VCaP (cell line): ENCODE measurements around the gene HTR5A.

Experiments used
- H3K27ac ChIP-seq: fragments of 450-650 bp; 2 replicates; pipeline ENCODE4 v1.5.1; 2017
- TF ChIP-seq, protein P1 (sequence below): fragments of 450-650 bp; conservative IDR thresholded peaks from 2 replicates; pipeline ENCODE4 v1.5.1; 2017; ENCODE audit warnings: mild to moderate bottlenecking, moderate library complexity

The HTR5A gene

DNA sequence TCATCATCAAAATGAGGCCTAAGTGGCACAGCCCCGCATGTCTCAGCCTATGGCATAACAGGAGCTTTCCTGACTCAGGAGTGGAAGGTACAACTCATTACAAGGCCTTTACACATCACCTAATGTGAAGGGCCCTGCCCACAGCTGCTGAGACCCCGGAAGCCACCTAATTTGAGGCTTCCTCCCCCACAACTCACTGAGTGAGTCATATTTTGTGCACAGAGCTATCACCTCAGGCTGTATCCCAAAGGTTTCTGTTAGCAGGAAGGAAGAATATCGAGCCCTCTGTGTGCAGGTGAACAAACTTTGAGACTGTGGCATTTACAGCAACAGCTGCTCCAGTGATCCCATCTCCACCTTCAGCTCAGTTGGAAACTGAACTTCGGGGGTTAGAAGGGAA is 20.6 kb downstream of the HTR5A start:
- TF ChIP-seq, protein P1, sequence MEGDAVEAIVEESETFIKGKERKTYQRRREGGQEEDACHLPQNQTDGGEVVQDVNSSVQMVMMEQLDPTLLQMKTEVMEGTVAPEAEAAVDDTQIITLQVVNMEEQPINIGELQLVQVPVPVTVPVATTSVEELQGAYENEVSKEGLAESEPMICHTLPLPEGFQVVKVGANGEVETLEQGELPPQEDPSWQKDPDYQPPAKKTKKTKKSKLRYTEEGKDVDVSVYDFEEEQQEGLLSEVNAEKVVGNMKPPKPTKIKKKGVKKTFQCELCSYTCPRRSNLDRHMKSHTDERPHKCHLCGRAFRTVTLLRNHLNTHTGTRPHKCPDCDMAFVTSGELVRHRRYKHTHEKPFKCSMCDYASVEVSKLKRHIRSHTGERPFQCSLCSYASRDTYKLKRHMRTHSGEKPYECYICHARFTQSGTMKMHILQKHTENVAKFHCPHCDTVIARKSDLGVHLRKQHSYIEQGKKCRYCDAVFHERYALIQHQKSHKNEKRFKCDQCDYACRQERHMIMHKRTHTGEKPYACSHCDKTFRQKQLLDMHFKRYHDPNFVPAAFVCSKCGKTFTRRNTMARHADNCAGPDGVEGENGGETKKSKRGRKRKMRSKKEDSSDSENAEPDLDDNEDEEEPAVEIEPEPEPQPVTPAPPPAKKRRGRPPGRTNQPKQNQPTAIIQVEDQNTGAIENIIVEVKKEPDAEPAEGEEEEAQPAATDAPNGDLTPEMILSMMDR = no peak
- peak overlapping the region; percentile 29 for H3K27ac ChIP-seq

DNA sequence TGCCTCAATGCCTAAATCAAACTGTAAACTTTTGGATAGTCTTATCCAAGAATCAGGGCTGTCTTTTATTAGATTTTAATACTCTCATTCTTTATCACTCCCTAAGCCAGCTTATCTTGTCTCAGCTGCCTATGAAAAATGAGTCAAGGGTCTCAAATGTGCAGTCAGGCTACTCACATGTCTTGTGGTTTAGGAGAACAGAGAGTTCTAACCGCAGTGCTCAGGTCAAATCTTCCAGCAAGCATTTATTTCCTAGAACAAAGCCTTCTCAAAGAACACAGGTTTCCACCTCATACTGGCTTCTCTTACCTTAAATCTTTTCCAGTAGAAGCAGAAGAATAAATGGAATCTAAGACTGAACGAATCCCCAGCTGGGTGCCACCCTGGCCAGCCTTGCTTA is 23.5 kb downstream of the HTR5A start:
- H3K27ac ChIP-seq = peak overlapping the region; percentile 34; the same call in 1 of the 2 replicates
- TF ChIP-seq, protein P1 = no peak

DNA sequence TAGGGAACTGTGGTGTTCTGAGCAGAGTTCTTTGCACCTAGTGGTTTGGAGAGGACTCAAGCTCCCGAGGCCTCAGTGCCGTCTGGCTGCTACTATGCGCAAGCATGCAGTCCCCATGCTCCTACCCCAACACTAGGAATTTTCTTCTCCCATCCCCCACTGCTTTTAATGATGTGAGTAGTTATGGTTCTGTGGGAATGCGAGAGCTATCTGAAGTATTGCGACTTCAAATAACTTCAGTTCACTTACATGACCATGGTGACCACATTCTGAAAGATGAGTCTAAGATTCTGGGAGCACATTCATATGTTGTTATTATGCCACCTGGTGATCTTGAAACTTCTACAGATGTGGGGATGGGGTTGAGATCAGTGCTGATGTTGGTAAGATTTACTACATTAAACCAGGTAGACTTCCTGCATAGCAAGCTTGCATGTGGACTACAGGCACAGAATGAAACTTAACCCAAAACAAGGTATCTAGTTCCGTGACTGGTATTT is 24.6 kb downstream of the HTR5A start:
- no peak overlapping the region for H3K27ac ChIP-seq
- TF ChIP-seq, protein P1 = no peak

DNA sequence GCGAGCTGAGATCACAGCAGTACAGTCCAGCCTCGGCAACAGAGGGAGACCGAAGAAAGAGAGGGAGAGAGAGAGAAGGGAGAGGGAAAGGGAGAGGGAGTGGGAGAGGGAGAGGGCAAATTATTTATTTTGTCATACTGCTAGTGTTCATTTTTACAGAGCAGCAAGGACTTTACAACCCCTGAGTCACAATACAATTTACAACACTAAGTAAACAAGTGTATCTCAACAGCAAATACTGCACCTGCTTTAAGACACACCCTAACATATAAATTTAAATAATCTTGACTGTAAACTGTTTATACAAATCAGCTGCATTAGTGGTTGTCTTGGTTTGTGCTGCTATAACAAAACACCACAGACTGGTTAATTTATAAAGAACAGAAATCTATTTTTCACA is 27.2 kb downstream of the HTR5A start:
- TF ChIP-seq, protein P1 = no peak
- no peak overlapping the region for H3K27ac ChIP-seq

DNA sequence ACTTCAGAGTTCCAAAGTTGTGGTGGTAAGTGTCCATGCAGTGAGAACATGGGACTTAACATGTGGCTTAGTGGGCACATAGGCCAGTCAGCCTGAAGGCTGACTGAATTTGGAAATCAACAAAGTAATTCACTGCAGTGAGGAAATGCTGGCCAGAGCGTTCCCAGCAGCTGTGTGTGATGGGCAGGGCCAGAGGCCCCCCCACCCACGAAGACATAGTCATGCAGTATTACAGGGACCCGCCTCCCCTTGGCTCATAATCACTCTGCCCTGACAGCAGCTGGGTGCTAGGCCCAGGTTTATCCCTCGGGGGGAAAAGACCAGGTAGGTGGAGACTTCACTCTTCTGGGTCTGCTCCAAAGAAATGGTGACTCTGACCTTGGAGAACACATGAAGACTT is 33.7 kb downstream of the HTR5A start:
- TF ChIP-seq, protein P1 = no peak
- H3K27ac ChIP-seq = no peak overlapping the region

DNA sequence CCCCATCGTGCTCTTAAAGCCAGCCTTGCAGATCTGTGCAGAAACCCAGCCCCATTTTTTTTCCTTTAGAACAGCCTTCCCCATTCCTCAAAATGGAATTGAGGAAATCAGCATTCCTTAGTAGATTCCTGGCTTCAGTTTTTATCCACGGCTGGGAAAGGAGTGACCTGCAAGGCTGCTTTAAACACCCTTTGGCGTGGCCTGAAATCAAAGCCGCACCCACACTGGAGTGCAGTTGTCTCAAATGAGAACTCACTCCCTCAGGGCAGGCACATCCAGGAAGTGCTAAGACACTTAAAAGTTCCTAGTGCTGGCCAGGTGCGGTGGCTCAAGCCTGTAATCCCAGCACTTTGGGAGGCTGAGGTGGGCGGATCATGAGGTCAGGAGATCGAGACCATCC is 34.8 kb downstream of the HTR5A start:
- TF ChIP-seq, protein P1 = no peak
- H3K27ac ChIP-seq = no peak overlapping the region

DNA sequence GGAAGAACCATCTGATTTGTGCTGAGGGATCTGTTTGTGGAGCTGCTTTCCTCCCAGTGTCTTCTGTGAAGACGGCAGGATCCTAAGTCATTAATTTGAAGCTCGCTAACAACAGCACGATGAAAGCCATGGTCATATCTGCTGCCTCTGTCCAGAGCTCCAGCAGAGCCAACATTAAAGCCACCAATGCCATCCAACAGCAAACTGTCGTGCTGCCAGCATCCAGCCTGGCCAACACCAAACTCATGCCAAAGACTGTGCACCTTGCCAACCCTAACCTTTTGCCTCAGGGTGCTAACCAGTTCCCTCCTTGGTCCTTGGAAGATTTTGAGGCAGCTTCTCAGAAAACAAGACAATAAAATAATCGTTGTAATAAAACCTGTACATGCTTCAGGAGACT is 36.2 kb downstream of the HTR5A start:
- TF ChIP-seq, protein P1 = no peak
- no peak overlapping the region for H3K27ac ChIP-seq
